Left ventricle myocardium inferior (tissue), 1 donor: Measurements from ENCODE around the gene CUZD1. TPM values are rescaled to one million over a fixed set of nuclear protein-coding genes. Genes with fewer than 3 reads are reported as not detected.

Source experiments
- DNase-seq: peaks from one replicate; pipeline ENCODE4 v3.0.0-alpha.2; 2020
- H3K27ac ChIP-seq: fragments of 200-600 bp; replicated peaks from 2 replicates; pipeline ENCODE4 v1.8.0; 2021
- H3K27me3 ChIP-seq: fragments of 200-600 bp; 2 replicates; pipeline ENCODE4 v1.8.0; 2021; ENCODE audit warnings: low read depth
- H3K36me3 ChIP-seq: fragments of 200-600 bp; 2 replicates; pipeline ENCODE4 v1.8.0; 2021
- H3K4me1 ChIP-seq: fragments of 200-600 bp; 2 replicates; pipeline ENCODE4 v1.8.0; 2021
- H3K4me3 ChIP-seq: fragments of 200-600 bp; 2 replicates; pipeline ENCODE4 v1.8.0; 2021; ENCODE audit warnings: mild to moderate bottlenecking, moderate library complexity
- H3K9me3 ChIP-seq: fragments of 200-600 bp; replicated peaks from 2 replicates; pipeline ENCODE4 v1.8.0; 2021
- intact Hi-C: fragments of 100-400 bp; cut with micrococcal nuclease; formaldehyde crosslinking; loops from one replicate; pipeline ENCODE4 v1.11.0; 2022
- total RNA-seq: library from RNA; stranded (reverse); fragmentation: NEBNext Ultra II Directional; extraction: Animal tissue kit (Norgen Biotek cat#: 25700); gene quantifications from one replicate; pipeline ENCODE4 v1.2.1, GENCODE V29; 2021
- TF ChIP-seq, protein P1 (sequence below): fragments of 200-600 bp; IDR thresholded peaks from 2 replicates; pipeline ENCODE4 v1.8.0; 2021; ENCODE audit warnings: antibody characterized with exemption, mild to moderate bottlenecking, borderline replicate concordance
- donor health status: DM: no; HTN: yes; CAD: no; lungs with severe emphysema.

The CUZD1 gene
- total RNA-seq, 1 donor from 2014 or later: 0.16 TPM

GRCh38 chr10:122821808-122822207 lies 23.8 kb downstream of the CUZD1 start:
- DNase-seq: no peak
- H3K27me3 ChIP-seq: peaks cover 80% of the 10 kb centered on the region
- no peaks in the 10 kb centered on the region for H3K4me1 ChIP-seq
- TF ChIP-seq, protein P1, sequence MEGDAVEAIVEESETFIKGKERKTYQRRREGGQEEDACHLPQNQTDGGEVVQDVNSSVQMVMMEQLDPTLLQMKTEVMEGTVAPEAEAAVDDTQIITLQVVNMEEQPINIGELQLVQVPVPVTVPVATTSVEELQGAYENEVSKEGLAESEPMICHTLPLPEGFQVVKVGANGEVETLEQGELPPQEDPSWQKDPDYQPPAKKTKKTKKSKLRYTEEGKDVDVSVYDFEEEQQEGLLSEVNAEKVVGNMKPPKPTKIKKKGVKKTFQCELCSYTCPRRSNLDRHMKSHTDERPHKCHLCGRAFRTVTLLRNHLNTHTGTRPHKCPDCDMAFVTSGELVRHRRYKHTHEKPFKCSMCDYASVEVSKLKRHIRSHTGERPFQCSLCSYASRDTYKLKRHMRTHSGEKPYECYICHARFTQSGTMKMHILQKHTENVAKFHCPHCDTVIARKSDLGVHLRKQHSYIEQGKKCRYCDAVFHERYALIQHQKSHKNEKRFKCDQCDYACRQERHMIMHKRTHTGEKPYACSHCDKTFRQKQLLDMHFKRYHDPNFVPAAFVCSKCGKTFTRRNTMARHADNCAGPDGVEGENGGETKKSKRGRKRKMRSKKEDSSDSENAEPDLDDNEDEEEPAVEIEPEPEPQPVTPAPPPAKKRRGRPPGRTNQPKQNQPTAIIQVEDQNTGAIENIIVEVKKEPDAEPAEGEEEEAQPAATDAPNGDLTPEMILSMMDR: no peak
- H3K4me3 ChIP-seq: no peak overlapping the region
- H3K27ac ChIP-seq: no peak overlapping the region
- intact Hi-C loops: no loop called here
- no peaks in the 10 kb centered on the region for H3K9me3 ChIP-seq
- H3K36me3 ChIP-seq: no peaks in the 10 kb centered on the region

GRCh38 chr10:122815458-122815857 lies 30.2 kb downstream of the CUZD1 start:
- Histone ChIP-seq H3K27ac (no peak overlapping the region), H3K9me3 (no peaks in the 10 kb centered on the region), H3K4me3 (no peak overlapping the region), H3K36me3 (no peaks in the 10 kb centered on the region), H3K27me3 (peaks cover 67% of the 10 kb centered on the region), H3K4me1 (no peaks in the 10 kb centered on the region)
- DNase-seq: no peak
- intact Hi-C loops: no loop called here
- TF ChIP-seq, protein P1: no peak

- Histone ChIP-seq H3K36me3 (no peaks in the 10 kb centered on the region), H3K27ac (no peak overlapping the region), H3K4me3 (no peak overlapping the region), H3K4me1 (no peaks in the 10 kb centered on the region), H3K9me3 (no peaks in the 10 kb centered on the region), H3K27me3 (peaks cover 57% of the 10 kb centered on the region)
- TF ChIP-seq, protein P1: no peak
- no peak for DNase-seq
- intact Hi-C loops: no loop called here
These were observed 31.2 kb downstream of the CUZD1 start for GRCh38 chr10:122814493-122814892.

DNA sequence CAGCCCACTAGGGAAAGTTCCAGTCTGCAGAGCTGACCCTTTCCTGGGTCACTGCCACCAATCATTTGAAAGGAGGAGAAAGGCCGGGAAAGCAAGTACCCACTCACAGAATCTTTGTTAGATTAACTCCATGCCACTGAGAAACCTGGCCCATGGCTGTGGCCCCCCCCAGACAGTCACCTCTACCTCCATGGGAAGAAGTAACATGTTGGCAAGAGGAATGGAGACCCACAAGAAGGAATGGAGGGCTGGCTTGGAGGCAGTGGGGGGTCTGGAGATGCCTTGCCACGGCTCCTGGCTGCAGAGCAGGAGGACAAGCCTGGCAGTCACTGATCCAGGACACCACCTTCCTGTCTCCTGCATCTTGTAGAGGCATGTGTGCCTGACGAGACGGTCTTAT lies 32.9 kb downstream of the CUZD1 start:
- Histone ChIP-seq H3K4me1 (no peaks in the 10 kb centered on the region), H3K4me3 (no peak overlapping the region), H3K27ac (no peak overlapping the region), H3K36me3 (no peaks in the 10 kb centered on the region), H3K27me3 (peaks cover 42% of the 10 kb centered on the region), H3K9me3 (no peaks in the 10 kb centered on the region)
- TF ChIP-seq, protein P1: no peak
- intact Hi-C loops: no loop called here
- DNase-seq: no peak

GRCh38 chr10:122802282-122802681 lies 43.4 kb downstream of the CUZD1 start:
- H3K36me3 ChIP-seq: no peaks in the 10 kb centered on the region
- no peaks in the 10 kb centered on the region for H3K9me3 ChIP-seq
- no peaks in the 10 kb centered on the region for H3K4me1 ChIP-seq
- no peak overlapping the region for H3K4me3 ChIP-seq
- intact Hi-C loops: no loop called here
- no peak overlapping the region for H3K27ac ChIP-seq
- no peak for DNase-seq
- TF ChIP-seq, protein P1: no peak
- peaks cover 41% of the 10 kb centered on the region for H3K27me3 ChIP-seq
